ENCODE data around the gene PPP1R13B.
"Not testable (repeated sequence)": the region's sequence is repeated elsewhere in the genome, so short reads cannot be mapped to it uniquely, and the experiment has no call there.

The PPP1R13B gene

GRCh38 chr14:103847451-103848174 lies at the start of gene PPP1R13B:
Gene PPP1R13B, minus strand, starts transcription at chr14:103847575. Its CDS starts 268 bp downstream, at chr14:103847307.
- peak; percentile 80 for DNase-seq

GRCh38 chr14:103896578-103896977 lies 49.2 kb upstream of the PPP1R13B start:
- DNase-seq = no peak

GRCh38 chr14:103894723-103895059 lies 47.3 kb upstream of the PPP1R13B start:
- no peak for DNase-seq

GRCh38 chr14:103894034-103894722 lies 46.8 kb upstream of the PPP1R13B start:
- no peak for DNase-seq

- DNase-seq = no peak
These were observed 44.9 kb upstream of the PPP1R13B start for GRCh38 chr14:103892247-103892646.

- no peak for DNase-seq
These were observed 44.4 kb upstream of the PPP1R13B start for GRCh38 chr14:103891667-103892215.

- DNase-seq = no peak
These were observed 43.7 kb upstream of the PPP1R13B start for GRCh38 chr14:103890821-103891666.

- DNase-seq = no peak
These were observed 42.6 kb upstream of the PPP1R13B start for GRCh38 chr14:103890052-103890371.

- DNase-seq = no peak
These were observed 42.1 kb upstream of the PPP1R13B start for GRCh38 chr14:103889313-103890051.

- not testable (repeated sequence) for DNase-seq
These were observed 41.6 kb upstream of the PPP1R13B start for GRCh38 chr14:103889002-103889312.

GRCh38 chr14:103887557-103888115 lies 40.3 kb upstream of the PPP1R13B start:
- no peak for DNase-seq

GRCh38 chr14:103887170-103887501 lies 39.8 kb upstream of the PPP1R13B start:
- no peak for DNase-seq

GRCh38 chr14:103886304-103887169 lies 39.2 kb upstream of the PPP1R13B start:
- no peak for DNase-seq

- no peak for DNase-seq
These were observed 38.1 kb upstream of the PPP1R13B start for GRCh38 chr14:103885509-103885932.

GRCh38 chr14:103884854-103885253 lies 37.5 kb upstream of the PPP1R13B start:
- no peak for DNase-seq

GRCh38 chr14:103883263-103883523 lies 35.8 kb upstream of the PPP1R13B start:
- no peak for DNase-seq

GRCh38 chr14:103882503-103883262 lies 35.3 kb upstream of the PPP1R13B start:
- no peak for DNase-seq

- DNase-seq = no peak
These were observed 34.2 kb upstream of the PPP1R13B start for GRCh38 chr14:103881268-103882201.

GRCh38 chr14:103880348-103881267 lies 33.2 kb upstream of the PPP1R13B start:
- DNase-seq = no peak

Measured in NCI-H226 (cell line).